Ramos (cell line): Measurements from ENCODE around the gene GLDC.
"Not testable (repeated sequence)": the region's sequence is repeated elsewhere in the genome, so short reads cannot be mapped to it uniquely, and the experiment has no call there.

Experiments
- in situ Hi-C: fragments of 300-500 bp; cut with MboI; formaldehyde crosslinking; loops from one replicate; pipeline ENCODE4 v1.14.3; 2022; ENCODE audit warnings: low sequenced_read_pairs; ENCODE audit not compliant: unreplicated experiment

The GLDC gene

DNA sequence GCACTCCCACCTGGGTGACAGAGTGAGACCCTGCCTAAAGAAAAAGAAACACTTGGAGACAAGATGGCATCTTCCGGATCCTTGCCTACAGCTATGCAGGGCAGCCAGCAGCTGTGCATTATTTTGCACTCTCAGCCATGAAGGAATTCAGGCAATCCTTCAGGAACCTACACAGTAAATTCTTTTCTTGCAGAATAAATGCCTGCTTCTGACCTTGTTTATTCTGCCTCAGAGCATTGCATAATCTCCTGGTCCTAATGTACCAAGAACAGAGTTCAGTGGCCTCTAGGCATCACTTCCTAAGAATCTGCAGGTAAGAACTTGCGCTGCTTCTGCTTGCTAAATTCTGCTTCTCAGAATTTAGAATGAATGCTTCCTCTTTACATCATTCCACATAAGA lies 16.8 kb downstream of the GLDC start:
- in situ Hi-C loops: no loop called here

DNA sequence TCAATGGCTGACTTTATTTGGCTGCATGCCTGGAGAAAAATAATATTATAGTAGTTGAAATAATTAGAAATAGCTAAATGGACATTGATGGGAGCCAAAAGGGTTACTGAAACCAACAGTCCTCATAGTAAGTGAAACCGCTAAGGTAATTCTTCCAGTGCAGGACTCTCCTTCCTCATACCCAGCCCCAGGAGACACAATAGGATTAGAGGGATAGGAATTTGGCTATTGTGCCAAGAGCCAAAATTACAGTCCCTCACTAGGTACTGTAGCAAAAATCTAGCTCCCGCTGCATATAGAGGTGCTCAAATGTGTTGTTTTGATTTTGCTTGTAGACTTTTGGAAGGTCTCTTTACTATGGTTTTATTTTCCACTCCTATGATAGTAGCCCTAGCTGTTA lies 20.2 kb downstream of the GLDC start:
- in situ Hi-C loops: no loop called here

DNA sequence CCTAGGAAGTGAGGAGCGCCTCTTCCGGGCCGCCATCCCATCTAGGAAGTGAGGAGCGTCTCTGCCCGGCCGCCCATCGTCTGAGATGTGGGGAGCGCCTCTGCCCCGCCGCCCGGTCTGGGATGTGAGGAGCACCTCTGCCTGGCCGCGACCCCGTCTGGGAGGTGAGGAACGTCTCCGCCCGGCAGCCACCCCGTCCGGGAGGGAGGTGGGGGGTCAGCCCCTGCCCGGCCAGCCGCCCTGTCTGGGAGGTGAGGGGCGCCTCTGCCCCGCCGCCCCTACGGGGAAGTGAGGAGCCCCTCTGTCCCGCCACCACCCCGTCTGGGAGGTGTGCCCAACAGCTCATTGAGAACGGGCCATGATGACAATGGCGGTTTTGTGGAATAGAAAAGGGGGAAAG lies 22.7 kb downstream of the GLDC start:
- in situ Hi-C loops: not testable (repeated sequence)

DNA sequence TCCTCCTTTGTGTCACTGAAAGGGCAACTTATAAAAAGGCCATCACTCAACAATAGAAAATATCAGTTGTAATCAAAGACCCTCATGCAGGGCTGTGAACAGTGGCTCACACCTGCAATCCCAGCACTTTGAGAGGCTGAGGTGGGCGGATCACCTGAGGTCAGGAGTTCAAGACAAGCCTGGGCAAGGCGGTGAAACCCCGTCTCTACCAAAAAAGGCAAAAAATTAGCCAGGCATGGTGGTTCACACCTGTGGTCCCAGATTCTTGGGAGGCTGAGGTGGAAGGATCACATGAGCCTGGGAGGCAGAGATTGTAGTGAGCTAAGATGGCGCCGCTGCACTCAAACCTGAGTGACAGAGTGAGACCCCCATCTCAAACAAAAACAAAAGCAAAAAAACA lies 24.7 kb downstream of the GLDC start:
- in situ Hi-C loops: no loop called here

DNA sequence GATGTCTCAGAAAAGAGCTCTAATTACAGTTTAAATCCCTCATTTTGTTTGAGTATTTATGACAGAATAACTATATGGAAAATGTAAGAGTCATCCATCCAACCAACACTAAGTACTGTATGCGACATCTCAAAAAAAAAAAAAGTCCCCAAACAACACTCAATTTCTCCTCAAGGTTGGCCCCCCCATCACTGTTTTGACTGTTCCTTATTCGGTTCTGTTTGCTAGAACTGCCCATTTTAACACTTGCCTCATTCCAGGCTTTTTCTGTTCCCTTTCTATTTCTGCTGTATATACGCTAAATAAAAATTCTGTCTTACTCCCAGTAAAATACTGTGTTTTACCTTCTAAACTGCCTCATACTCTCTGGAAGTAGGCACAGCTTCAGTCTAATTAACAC lies 25.2 kb downstream of the GLDC start:
- in situ Hi-C loops: no loop called here

DNA sequence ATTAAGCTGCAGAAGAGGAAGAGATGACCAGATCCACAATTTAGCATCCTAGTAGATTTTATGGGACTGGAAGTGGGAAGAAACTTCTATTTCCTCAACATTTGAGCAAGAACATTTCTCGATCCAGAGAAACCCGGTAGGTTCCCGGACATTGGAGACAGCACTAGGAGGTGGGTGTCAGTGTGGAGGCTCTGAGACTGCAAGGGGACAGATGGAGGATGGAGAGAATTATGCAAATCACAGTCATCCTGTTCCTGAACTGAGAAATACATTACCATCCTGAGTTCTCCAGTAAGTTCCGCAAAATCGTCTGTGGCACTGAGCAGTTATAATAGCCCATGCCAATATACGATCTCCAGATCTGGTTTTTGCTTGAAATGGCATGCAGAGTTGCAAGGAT lies 25.6 kb downstream of the GLDC start:
- in situ Hi-C loops: no loop called here

DNA sequence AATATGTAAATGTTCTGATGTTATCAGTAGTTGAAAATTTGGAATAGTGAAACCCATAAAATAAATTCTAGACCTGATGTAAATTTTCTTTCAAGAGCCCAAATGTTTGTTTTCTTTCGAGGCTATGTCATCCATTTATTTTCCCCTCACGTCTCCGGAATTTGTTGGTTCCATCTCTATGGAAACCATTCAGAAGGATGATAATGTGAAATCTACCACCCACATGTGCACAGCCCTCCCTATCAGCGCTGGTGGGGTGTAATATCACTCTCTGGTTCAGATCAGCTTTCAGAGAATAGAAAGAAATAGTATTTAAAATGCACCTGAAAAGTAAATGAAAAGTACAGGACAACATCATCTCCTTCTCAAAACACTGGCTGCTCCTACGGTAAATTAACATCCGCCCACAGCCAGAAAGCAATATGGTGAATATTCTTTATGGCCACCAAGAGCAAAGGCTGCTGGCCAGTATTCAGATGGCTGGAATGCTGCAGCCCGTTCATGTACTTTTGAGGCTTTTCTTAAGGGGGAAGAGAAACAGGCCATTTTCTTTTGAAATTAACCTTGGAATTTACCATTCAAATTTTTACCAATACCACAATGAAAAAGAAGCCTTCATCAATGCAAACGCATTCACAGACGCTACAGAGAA lies 28.5 kb downstream of the GLDC start:
- in situ Hi-C loops: no loop called here

DNA sequence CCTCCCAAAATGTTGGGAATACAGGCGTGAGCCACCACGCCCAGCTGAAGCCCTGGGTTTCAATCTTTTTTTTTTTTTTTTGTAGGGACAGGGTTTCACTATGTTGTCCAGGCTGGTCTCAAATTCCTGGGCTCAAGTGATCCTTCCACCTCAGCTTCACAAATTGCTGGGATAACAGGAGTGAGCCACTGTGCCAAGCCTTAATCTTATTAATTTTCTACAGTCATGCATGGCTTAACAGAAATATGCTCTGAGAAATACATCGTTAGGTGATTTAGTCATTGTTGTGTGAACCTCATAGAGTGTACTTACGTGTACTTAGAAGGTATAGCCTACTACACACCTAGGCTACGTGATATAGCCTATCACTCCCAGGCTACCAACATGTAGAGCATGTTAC lies 31.0 kb downstream of the GLDC start:
- in situ Hi-C loops: no loop called here

DNA sequence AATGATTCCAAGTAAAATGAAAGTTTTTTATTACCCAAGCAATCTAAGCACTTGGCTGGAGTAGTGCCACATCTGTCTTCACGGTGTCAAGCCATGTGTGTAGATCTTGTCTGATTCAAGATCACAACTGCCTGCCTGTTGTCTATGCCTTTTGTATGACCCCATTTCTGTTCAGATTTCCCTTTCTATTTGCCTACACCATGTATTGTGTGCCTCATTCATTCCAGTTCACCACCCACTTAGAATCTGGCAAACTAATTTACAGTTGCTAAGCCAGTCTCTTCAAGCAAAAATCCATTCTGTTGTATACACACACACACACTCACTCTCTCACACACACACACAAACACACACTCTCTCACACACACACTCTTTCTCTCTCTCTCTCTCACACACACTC lies 33.7 kb downstream of the GLDC start:
- in situ Hi-C loops: no loop called here

DNA sequence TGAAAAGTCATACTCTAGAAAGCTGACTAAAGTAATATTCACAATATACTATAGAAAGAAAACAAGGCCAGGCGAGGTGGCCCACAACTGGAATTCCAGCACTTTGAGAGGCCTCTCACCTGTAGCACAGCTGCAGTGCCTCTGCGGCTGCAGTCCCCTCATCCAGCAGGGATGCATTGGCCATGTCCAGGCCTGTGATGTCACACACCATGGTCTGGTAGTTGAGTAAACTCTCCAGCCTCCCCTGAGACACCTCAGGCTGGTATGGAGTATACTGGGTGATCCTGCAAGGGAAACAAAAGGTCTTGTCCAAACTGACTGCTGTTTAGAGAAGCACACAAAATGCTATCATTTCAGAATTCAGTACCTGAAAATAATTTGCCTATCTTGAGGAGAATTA lies 35.5 kb downstream of the GLDC start:
- in situ Hi-C loops: no loop called here

DNA sequence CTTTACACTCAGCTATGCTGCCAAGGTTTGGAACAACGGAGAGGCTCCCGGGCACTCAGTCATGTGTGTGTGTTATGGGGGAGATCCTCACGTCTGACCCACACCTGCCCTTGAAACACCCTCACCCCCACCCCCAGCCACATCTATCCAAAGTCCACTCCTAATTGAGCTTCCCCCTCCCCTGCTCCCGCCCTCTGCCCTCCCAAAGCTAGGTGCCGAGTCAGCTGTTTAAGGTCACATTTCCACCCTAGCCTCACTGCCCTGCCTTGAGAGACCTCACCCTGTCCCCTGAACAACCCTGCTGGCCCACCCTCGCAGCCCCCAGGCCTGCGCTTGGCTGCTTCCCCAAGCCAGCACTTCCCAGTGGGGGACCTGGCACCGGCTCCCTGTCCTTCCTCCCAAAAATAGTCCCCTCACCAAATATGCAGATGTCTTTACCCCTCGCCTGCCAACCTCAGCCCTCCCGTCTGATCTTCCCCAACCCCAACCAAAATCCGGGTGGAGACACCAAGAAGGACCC lies 36.0 kb downstream of the GLDC start:
- in situ Hi-C loops: no loop called here

DNA sequence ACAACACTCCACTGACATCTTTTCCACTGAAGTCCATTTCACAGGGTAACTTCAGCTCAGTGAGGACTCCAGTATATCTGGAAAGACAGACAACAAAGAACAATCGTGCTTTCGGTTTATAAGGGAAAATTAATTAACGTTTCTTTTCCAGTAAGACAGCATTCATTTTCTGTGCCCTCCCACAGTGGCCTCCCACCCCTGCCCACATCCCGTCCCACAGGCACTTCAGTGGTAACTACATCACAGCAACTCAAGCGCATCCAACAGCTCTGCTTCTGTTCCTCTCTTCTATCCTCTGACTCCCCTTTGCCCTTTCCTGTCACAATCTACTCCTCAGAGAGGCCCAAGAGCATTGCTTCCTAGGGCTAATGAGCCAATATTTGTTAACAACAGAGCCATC lies 40.3 kb downstream of the GLDC start:
- in situ Hi-C loops: no loop called here

DNA sequence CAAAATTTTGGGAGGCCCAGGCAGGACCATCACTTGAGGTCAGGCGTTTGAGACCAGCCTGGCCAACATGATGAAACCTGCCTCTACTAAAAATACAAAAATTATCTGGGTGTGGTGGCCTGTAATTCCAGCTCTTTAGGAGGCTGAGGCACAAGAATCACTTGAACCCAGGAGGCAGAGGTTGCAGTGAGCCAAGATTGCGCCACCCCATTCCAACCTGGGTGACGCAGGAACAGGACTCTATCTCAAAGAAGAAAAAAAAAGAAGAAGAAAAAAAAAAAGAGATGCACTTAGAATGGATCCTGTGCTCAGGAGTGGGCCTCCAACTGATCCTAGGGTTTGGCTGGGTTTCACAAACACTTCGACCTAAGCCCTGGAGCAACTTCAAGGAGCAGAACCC lies 45.1 kb downstream of the GLDC start:
- in situ Hi-C loops: no loop called here

DNA sequence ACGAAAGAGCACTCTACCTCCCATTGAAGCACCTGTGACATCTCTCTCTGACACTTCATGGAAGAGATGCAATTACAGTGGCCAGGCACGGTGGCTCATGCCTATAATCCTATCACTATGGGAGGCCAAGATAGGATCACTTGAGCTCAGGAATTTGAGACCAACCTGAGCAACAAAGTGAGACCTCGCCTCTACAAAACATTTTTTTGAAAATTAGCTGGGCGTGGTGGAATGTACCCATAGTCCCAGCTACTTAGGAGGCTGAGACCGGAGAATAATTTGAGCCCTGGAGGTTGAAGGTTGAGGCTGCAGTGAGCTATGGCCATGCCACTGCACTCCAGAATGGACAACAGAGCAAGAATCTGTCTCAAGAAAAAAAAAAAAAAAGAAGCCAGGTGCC lies 45.5 kb downstream of the GLDC start:
- in situ Hi-C loops: no loop called here

DNA sequence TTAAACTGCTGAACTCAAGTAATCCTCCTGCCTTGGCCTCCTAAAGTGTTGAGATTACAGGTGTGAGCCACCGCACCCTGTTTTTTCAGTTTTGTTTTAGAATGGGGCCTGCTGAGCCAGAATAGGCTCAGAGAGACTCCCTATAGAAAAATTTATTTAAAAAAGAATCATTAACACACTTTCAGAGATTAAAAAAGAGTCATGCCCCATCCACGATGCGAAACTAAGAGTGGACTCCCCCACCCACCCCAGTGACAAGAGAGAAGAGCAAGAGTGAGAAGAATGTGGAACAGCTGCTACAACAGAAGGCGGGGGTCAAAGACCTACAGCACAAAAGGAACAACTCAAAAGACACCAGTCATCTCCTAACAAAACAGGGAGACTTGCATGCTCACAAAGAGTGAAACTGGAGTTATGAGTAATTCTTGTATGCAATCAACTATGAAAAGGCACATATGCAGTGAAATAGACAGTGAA lies 47.2 kb downstream of the GLDC start:
- in situ Hi-C loops: no loop called here

DNA sequence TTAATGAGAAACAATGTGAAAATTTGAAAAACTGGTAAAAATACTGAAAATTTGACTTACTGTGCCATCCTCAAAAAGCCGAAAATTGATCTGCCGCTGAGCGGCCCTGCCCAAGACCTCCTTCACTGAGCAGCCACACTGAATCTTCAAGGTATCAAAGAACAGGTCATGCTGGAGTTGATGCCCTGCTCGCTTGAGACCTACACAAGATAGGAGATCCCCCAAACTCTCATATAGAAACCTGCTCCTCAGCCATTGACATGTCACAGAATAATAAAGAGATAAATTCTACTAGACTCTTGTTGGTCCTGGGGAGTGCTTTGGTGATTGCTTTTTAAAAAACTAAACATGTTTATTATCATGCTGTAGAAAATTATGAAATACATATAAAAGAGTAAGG lies 52.7 kb downstream of the GLDC start:
- in situ Hi-C loops: no loop called here

DNA sequence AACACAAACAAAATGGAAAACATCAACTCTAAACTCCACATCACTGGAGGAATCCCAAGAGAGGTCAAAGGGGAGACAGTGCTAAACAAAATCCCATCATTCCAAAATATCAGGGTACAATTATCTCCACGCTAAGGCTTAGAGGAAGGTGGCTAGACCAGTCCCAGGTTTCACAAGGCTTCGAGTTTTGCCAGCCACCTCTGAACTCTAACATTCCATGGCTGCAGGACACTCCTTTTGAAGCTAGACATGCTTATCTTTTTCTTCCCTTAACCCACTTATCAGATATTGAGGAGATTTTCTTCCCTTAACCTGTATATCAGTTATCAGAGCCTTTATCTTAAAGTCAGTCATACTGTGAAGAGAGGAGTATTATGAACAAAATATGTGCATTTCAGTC lies 53.3 kb downstream of the GLDC start:
- in situ Hi-C loops: no loop called here

DNA sequence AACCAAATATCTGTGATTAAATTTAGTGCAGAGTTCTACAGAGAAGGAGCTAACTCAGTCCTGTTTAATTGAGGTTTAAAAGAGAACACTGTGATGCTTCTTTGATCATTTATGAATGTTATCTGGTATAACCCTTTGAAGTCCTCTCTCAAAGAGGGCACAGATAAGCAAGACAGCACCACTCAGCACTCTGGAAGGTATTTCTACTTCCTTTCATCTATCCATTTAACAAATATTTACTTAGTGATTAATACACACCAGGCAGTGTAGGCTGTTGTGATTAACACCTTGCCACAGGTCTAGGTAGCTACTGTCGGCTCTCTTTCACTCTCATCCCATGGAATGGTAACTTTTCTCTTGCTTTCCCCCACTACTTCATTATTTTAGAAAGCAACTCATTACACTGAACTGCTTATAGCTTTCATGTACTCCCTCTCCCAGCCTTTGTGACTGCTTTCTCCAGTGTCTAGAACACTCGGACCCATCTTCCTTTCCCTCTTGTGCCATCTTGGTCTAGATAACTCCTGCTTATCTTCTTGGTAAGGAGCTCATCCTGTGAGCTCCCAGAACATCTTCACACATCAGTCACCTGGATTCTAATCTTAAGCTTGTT lies 54.7 kb downstream of the GLDC start:
- in situ Hi-C loops: no loop called here

DNA sequence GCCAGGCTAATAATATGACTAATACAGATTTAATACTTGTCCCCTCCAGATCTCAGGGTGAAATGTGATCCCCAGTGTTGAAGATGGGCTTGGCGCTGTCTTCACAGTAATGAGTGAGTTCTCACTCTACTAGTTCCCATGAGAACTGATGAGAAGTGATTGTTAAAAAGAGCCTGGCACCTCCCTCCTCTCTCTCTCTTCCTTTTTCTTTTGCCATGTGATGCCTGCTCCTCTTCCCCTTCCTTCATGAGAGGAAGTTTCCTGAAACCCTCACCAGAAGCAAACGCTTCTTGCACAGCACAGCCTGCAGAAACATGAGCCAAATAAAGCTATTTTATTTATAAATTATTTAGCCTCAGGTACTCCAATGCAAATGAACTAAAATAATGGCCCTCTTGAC lies 55.2 kb downstream of the GLDC start:
- in situ Hi-C loops: no loop called here

DNA sequence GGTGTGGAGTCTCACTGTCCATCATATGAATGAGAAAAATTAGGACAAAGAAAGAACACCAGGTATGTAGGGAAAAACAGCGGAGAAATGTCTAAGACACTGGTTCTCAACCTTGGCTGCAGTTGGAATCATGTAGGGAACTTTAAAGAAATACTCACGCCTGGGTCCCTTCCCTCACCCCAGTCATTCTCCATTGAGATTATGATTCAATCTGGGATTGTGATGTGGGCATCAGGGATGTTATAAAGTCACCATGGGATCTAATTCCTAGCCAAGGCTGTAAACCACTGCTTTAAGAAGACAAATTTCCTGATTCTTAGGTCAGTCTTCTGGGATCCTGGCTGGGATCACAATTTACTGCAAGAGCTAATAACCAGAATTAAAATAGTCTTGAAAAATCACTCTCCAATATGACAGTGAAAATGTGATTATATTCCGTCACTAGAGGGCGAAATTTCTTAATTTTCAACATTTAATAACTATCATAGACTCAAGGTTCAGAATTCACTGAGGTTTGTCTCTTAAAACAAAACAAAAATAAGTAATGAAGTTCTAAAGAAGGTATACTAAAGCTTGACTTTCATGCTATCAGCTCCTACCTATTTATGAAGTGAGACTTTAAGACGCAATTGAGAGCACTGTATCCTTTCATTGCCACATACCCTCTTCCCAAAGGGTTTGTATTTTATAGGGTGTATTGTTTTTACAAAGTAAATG lies 60.5 kb downstream of the GLDC start:
- in situ Hi-C loops: loop anchor here (10.0 kb wide), 2 partner anchors 90 to 150 kb away; no protein-coding TSS in a partner anchor

DNA sequence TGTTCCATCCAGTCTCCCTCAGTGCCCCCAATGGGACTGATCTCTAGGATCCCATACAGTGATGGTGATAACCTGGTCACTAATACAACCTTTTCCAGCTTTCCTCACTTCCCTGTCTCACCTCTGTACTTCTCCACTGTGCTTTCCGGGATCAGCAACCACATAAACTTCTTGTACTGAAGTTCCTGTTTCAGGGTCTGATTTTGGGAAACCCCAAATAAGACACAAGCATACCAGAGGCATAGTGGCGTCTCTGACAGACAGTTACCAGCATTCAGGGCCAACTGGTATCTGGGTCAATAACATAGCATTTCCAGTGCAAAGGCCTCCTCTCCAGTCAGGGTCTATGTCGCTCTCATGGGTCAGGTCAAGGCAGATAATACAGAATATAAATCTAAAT lies 64.3 kb downstream of the GLDC start:
- in situ Hi-C loops: loop anchor here (10.0 kb wide), 2 partner anchors 94 to 154 kb away; no protein-coding TSS in a partner anchor
